Forelimb muscle (tissue), 1 donor: ENCODE measurements around the gene AGAP2. TPM values are rescaled to one million over a fixed set of nuclear protein-coding genes. Genes with fewer than 3 reads are reported as not detected.

Experiments used
- DNase-seq: peaks from one replicate; pipeline ENCODE4 v3.0.0-alpha.2; 2013; ENCODE audit warnings: low read depth
- polyA plus RNA-seq: library from polyadenylated mRNA; unstranded; fragments of 120-200 nt; gene quantifications from one replicate; pipeline ENCODE4 v1.2.1, GENCODE V29; 2013; ENCODE audit not compliant: insufficient read length

The AGAP2 gene
- polyA plus RNA-seq, 1 donor, result 8.2 TPM

DNA sequence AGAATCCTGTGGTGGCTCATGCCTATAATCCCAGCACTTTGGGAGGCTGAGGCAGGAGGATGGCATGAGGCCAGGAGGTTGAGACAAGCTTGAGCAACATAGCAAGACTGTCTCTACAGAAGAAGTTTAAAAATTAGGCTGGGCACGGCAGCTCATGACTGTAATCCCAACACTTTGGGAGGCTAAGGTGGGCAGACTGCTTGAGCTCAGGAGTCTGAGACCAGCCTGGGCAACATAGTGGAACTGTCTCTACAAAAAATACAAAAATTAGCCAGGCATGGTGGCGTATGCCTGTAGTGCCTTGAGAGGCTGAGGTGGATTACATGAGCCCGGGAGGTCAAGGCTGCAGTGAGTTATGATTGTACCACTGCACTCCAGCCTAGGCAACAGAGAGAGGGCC lies 29.3 kb upstream of the AGAP2 start:
- DNase-seq, result no peak

DNA sequence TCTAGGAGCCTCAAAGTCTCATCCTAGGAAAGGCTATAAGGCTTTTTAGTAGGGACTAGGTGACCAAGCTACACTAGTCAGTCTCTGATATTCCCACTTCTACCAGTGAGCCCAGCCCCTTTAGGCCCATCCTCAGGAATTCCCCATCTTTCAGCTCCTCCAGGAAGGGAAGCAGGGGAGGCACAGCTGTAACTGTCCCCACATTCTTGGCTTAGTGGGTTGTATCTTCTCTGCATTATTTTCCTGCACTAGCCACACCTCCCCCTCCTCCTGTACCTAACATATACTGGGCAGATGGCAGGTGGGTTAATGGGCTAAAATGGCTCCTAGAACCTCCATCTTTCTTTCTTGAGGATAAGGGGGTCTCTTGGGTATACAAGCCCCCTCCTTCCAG lies 28.8 kb upstream of the AGAP2 start:
- DNase-seq, result no peak

DNA sequence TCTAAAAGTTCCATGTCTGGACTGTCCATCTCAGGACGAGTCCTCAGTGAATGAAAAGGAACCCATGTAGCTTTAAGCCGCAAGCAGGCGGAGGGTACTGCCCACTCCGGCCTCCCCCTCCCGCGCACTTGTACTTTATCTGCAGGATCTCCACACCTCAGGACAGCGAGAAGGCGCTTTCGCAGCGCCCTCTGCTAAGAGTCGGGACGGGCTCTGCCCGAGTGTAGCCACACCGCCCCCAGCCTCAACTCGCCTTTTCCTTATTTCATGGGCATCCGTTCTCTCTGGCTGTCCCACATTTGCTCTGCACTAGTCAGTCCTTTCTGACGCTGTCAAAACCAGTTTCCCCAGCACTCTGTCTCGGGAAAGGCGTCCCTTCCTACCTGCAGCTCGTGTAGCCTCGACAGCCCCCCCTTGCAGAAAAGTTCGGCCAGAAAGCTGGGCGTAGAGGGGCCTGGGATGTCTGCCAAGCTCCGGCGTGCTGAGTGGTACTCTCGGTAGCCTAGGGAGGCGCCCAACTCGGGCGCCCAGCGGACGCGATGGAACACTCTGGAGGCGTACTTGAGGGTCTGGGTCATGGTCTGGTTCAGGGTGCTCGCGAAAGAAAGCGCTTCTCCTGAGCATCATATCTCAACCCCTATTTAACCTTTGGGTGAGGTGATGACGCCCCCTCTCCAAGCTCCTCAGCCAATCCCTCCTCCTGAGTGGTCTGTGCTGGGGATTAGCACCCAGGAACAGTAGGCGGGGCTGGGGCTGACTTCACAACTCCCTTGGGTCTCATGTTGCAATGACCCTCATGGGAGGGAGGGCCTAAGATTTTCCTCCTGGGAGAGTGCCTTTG lies 28.1 kb upstream of the AGAP2 start, which contains the start of gene CYP27B1:
TSS of gene CYP27B1 (minus strand) at position 615 of the 841 bp plus-strand sequence. CDS start at position 578, 37 bp downstream.
- no peak for DNase-seq

DNA sequence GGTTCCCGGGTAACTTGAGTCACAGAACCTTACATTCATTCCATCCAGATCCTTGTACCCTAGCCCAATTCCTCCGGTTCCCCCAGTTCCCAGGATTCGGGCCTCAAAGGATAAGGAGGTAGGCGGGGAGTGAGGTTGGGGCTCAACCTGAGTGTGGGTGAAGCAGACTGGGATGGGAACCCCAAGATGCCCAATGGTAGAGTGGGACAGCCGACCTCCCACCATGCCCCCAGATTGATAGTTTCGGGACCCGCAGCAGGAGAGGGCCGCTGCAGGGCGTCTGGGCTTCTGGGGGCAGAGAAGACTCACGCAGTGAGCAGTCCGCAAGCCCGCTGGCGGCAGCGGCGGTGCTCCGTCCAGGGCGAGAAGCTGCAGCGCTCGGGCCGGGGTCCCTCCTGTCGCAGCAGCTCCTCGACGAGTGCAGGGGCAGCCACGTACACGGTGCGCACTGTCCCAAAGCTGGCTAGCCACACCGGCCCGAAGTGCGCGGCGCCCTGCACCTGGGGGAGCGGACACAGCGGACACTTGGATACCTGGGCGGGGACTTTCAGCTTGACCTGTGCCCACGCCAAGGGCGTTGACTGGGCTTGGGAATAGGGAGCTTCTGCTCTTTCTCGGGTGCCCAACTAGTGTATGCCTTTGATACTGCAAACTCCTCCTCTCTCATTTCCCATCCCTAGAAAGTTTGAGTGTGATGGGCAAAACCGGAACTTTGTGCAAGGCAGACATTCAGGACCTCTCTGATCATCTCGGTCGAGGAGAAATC lies 27.3 kb upstream of the AGAP2 start:
- DNase-seq, result no peak

DNA sequence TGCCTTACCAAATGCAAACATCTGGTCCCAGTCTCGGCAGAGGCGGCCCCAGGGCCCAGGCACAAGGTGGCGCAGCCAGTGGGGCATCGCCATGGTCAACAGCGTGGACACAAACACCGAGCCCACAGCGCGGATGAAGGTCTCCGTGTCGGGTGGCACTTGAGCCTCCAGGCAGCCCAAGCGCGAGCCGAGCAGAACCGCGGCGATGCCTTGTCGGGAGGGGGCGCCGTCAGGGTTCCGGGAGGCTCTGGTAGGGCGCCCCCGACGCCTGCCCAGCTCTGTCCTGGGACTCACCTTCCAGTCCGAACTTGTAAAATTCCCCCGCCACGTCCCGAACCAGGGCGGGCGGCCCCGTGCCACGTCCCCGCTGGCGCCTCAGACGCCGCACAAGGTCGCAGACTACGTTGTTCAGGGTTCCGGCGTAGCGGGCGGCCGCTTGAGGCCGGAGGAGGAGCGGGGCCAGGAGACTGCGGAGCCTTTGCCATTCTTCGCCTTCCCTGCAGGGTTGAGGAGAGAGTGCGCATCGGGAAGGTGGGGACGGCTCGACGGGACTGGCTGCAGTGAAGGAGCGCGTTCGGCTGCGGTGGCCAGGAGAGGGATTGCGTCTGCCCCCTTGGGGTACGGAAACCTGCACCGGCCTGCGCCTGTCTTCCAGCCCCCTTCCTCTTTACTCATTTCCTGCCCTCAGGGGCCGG lies 26.6 kb upstream of the AGAP2 start:
- DNase-seq, result no peak

DNA sequence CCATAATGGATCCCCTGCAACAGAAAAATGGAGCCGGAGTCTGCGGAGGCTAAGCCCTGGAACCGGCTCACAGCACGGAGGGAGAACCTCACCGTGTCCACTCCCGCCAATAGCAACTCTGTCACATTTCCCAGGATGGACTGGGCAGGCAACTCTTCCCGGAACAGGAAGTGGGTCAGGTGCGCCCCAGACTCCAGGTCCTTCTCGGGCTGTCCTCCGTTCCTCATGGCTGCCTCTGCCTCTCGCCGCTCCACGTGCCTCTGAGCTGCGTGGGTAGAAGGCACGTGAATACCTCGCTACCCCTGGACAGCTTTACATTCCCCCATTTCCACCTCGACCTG lies 26.1 kb upstream of the AGAP2 start:
- DNase-seq, result no peak

DNA sequence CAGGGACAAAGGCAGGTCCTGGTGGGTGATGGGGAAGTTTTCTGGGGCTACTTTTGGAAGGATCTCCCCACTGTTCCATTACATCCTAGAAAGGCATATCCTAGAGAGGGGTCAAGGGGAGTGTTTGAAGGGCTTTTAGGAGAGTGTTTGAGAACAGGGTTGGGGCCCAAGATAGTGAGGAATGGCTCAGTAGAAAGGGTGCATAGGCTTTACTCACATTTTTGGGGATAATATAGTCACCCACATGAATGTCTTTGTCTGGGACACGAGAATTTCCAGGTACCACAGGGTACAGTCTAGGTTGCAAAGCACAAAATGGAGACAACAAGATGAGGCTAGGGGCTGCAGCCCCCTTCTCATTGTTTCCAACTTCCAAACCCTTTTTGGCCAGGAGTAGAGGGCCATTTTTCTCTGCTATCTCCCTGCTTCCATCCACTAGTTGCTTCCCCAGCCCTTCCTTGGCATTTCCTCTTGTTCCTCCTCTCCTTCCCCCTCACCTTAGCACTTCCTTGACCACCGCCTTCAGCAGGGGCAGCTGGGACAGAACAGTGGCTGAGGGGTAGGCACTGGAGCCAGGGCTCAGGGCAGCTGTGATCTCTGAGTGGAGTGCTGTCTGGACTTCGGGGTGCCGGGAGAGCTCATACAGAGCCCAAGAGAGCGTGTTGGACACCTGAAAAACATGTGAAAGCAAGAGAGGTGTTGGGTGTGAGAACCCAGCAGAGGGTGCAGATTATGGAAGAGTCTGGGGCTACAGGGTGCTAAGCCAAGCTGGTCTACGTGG lies 25.5 kb upstream of the AGAP2 start:
- no peak for DNase-seq

DNA sequence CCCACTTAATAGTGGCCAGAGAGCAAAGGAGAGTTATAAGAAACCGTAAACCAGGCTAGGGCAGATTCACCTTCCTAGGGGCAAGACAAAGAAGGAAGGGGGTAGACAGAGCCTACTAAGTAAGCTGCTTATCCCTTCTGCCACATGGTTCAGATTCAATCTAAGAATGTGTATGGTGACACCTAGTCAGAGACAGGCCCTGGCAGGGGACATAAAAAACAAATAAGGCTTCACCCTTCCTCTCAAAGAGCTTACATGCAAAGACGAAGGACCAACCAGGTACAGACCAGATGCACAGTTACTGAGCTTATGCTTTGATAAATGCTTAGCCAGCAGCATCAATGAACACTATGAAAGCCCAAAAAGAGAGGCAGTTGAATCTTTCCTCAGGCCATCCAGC lies 23.9 kb upstream of the AGAP2 start:
- no peak for DNase-seq

DNA sequence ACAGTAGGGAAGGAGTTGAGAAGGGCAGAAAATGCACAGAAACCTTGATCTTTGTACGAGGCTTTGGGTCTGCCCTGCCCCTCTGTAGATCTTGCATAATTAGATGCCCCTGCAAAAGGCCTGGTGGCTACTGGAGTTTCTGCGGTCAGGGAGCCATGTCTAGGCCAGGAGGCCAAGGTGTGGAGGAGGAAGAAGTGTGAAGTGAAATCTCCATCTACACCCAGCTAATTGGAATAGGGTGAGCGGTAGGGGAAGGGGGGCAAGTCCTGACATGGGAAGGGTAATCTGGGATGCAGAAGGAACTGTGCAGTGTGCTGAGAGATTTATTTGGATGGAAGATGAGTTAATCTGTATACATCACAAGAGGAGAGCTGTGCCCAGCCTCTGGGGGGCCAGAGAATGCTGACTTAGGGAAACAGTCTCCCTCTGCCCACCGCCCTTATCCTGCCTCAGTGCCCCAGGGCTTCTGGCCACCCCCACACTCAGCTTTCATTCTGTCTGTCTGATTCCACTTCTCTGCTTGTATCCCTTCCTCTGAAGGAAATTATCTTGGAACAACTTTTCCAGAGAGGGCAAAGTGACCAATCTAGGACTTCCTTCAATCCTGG lies 23.0 kb upstream of the AGAP2 start:
- DNase-seq, result no peak

DNA sequence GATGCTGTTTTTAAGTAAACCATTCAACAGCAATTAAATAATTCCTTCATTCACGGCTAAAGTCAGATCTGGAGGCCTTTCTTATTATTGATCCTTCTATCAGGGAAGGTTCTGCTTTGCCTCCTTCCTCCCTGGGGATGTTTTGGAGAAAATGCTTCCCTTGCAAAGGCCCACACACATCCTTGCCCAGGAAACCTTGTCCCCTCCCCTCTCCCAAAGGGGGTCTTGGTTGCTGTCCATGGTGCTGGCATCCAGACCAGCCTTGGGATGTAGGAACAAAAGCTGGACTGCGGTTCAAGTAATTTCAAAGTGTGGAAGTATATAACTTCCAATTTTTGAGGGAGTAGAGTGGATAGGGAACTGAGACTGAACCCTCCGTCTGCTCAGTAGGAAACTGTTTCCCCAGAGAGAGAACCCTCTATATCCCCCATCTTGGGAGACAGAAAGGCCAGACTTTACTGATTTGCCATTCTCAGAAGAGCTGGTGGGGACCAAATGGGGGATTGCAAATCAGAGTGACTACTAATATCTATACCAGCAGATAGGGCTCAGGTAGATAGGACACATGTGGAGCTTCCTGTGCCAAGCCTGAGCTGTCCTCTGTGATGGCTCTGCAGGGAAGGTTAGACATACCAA lies 21.9 kb upstream of the AGAP2 start:
- DNase-seq, result no peak

DNA sequence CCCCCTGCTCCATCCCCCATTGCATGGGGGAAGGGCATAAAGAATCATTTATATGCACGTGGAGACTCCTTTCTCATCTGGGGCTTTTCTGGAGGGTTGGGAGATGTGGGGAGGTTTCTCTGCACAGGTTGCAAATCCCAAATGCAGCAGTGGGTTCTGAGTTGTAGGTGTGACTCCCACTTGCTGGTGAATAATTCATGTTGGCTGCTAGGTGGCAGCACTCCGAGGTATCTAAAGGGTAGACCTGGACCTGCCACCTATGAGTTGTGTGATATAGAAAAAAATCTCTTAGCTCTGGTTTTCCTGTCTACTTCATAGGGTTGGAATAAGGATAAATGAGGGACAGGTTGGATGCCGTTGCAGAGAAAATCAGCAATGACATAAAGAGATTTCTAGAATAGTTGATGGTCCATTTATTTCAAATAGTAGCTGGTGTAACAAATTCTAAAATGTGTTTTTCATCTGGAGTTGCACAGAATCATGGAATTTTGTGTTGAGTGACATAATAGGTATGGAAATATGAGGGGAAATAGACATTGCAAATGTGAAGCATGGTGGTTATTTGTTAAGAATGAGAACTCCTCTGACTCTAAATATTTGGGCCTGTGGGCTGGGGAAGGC lies 20.9 kb upstream of the AGAP2 start:
- no peak for DNase-seq

DNA sequence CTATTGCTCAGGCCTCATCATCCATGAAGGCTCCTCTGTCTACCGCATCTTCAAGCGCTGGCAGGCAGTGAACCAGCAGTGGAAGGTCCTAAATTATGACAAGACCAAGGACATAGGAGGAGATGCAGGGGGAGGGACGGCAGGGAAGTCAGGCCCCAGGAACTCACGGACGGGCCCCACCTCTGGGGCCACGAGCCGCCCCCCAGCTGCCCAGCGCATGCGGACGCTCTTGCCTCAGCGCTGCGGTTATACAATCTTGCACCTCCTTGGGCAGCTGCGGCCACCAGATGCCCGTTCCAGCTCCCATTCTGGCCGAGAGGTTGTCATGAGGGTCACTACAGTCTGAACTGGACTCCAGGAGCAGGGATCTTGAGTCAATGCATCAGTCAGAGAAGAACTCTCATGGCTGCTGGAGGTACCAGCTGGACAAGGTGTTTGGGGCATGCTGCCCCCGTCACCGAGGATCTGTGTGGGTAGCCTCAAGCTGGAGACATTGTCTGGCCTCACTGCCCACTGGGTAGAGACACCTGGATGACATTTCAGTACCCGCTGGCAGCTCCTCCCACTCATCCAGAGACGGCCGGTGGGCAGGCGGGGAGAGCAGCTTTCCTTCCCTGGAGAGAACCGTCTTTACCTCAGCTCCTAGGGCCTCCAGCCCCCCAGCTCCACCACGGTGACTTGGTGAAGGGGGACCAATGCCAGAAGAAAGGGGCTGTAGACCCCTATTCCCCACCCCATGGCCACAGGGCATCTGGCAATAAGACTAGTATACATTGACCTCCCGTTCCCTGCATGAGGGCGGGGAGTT lies 20.2 kb upstream of the AGAP2 start:
- no peak for DNase-seq

DNA sequence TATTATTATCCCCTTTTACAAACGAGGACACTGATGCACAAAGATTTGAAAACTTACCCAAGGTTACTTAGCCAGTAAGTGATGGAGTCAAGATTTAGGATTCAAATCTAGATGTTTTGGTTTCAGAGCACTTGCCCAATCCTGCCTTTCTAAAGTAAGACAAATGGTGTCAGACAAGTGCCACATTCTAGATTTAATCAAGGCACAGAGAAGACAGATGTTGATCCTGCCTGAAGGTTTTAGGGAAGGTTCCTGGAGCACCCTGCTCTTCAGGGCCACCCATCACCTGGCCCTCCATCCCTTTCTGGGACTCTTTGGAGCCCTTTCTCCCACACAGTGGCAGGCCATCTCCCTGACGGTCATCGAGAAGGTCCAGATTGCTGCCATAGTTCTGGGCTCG lies 19.2 kb upstream of the AGAP2 start:
- no peak for DNase-seq

DNA sequence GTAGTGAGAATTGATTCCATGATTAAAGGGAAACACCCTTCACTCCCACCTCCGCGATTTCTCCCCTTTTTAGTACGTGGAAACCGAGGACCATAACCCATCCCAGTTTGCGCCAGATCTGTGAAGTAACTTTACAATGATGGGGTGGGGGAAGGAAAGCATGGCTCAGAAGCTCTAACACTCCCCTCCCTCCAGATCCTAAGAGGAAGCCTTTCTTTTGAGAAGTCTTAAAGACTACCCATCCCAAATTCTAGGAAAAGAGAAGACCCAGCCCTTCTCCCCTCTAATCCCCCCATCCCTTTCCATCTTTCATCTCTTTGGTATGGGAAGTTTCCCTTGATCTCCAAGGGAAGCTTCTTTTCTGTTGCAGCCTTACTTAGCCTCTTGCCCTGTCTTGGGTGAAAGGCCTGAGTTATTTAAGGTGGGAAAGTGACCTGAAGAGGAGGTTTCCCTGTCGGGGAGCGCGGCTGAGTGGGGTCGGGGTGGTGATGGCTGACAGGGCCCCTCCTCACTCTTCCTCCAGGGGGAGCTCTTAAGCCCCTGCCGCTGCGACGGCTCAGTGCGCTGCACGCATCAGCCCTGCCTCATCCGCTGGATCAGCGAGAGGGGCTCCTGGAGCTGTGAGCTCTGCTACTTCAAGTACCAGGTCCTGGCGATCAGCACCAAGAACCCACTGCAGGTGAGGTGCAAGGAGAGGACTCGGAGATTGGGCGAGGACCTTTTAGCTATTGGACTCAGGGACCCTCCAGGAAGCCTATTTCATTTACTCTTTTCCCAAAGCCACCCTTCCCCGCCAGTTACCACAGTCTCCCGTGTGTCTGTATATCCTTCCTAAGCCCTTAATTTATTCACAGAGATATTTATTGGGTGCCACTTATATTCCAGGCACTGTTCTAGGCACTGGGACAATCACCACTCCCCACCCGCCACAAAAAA lies 18.1 kb upstream of the AGAP2 start:
- no peak for DNase-seq

DNA sequence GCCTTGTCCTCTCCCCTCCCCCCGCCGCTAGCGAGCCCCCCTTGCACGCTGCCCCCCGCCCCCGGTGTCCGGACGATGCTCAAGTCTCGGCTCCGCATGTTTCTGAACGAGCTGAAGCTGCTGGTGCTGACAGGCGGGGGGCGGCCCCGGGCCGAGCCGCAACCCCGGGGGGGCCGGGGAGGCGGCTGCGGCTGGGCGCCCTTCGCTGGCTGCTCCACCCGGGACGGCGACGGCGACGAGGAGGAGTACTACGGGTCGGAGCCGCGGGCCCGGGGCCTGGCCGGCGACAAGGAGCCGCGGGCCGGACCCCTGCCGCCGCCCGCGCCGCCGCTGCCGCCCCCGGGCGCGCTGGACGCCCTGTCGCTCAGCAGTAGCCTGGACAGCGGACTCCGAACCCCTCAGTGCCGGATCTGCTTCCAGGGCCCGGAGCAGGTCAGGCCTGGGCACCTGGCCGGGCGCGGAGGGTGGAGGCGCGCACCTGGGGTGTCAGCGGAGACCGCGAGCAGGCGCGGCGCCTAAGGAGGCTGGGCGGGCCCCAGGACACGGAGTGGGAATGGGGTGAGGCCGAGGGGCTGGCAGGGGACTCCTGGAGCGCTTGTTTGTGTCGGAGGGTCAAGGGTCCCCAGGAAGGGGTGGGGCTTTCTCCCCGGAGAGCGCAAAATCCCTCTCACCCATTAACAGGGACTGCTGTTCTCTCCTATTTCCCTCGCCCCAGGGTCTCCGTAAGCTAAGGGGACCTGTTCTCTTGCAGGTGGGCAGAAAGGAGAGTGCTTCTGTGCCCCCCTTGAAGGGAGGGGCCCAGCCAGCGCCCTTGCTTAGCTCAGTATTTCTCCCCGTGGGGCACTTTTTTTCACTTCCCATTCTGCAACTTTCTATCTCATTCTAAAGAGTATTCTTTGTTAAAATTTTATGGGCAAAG lies 17.2 kb upstream of the AGAP2 start:
- DNase-seq, result no peak

DNA sequence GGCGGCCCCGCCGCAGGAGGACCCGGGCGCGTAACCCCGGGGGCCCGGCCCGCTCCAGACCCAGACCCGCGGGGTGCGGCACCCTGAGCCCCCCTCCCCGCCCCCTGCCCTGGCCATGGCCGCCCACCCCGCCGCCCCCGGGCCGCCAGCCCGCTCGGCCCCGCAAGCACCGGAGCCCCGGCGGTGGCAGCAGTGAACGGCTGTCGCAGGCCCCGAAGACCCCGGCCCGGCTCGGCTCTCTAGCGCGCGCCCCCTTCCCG lies 16.6 kb upstream of the AGAP2 start:
- no peak for DNase-seq

DNA sequence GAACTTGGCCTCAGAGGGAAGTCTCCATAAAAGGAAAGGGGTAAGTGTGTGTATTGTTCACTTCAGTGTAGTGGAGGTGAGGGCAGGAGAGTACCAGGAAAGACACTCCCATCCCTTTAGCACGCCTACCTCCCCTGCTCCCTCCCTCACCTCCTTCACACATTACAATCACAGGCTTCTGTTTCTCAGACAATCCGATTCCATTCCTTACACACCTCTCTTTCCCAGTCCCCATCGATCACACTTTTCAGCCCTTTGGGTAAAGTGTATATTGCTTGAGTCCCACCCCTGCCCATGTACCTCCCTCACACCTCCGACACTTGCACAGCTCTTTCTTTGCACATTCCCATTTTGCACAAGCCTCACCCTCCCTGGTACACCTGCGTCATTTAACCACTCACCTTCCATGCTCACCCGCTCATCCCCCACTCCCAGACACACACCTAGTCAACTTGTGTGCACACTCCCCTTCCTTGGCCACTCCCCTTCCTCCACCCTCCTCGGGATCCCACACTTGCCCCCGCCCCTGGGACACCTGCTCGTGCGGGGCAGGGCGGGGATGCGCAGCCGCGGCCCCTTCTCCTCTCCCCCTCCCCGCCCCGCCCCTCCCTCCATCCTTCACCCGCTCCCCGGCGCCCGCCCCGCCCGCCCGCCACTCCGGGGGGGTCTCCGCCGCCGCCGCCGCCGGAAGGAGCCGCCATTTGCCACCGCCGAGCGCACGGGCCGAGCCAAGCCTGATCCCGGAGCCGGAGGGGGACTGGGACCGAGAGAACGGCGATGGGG lies 16.1 kb upstream of the AGAP2 start, which contains the start of gene MARCHF9:
TSS of gene MARCHF9 (plus strand) at position 693 of the 783 bp plus-strand sequence. CDS start 426 bp downstream, outside the sequence.
- no peak for DNase-seq
